ENCODE data around the gene XYLB.

Gene XYLB

GRCh38 chr3:38457111-38458003 lies 110.8 kb downstream of the XYLB start:
- DNase-seq = no peak

- DNase-seq = no peak
Measured at GRCh38 chr3:38458796-38459498, 112.4 kb downstream of the XYLB start.

- no peak for DNase-seq
Measured at GRCh38 chr3:38459499-38460048, 113.0 kb downstream of the XYLB start.

- DNase-seq = no peak
Measured at GRCh38 chr3:38460377-38461270, 114.0 kb downstream of the XYLB start.

Measured in activated CD4-positive, CD25-positive, alpha-beta regulatory T cell treated with anti-CD3 and anti-CD28 coated beads, Interleukin-2, amount 50 U/mL, for 72 hours (primary cell).